Activated CD4-positive, alpha-beta T cell treated with anti-CD3 and anti-CD28 coated beads, Interleukin-2, Interleukin-4, amounts not matched to agents 100 ng/mL and 50 ng/mL, durations not matched to agents 16 hours and 8 hours (primary cell): ENCODE data around the gene SLC25A29.

ENCODE experiments used
- DNase-seq: peaks from one replicate; pipeline ENCODE4 v3.0.0-alpha.2; 2020; ENCODE audit warnings: low spot score

Gene SLC25A29

DNA sequence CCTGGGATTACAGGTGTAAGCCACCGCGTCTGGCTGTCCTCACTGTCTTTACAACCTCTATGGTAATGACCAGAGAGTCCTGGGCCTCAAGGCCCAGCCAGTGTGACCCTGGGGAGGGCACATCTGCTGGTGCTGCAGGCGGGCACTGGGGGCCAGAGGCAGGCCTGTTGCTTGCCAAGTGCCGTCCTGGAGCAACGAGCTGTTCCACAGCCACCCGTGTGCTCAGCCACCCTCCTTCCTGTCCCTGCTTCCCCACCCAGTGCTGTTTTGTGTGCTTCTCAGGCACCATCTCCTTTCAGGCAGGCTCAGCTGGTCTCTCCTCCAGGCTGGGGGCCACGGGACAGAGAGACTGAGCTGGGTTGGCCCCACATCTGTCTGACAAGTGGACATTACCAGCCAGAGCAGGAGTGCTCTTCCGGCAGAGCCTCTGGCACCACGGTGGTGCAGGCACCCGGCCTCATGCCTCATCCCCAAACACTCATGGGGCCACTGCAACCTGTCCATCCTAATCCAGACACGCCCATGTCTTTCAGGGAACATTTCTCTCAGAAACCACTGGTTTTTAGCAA, 25.9 kb upstream of the SLC25A29 start:
- no peak for DNase-seq

DNA sequence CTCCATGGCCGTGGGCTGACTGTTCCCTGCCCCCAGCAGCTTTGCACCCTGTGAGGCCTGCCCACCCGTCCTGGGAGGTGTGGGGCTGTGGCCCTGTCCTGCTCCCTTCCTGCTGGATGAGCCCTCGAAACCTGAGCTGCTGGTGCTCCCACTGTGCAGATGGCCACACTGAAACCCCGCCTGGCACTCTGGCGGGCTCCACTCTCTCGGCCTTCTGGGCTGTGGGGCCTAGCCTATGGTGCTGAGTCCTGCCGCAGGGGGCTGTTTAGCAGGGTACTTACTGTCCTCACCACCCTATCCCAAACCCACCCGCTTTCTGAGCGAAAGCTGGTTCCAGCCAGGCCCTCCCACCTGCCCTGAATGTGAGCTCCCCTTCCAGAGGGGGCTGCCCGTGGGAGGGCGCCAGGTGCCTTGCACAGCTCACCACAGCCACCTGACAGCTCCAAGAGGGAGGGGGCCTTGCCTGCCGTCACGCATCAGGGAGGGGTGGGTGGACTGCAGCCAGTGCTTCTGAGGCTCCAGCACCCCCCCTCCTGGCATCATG, 24.2 kb upstream of the SLC25A29 start:
- no peak for DNase-seq

DNA sequence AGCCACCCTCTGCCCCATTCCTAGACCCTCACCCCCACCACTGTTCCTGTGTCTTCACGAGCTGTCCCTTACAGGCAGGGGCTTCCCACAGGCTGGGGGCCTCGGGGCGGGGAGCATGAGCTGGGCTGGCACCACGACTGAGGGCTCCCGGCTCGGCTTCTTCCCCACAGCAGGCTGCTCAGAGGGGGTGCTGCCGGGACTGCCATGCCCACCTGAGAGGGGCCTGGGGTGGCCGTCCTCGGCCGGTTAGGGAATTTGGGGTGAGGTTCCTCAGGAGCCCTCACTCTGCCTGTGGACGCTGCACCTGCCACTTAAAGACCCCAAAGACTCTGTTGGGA, 23.7 kb upstream of the SLC25A29 start:
- DNase-seq = no peak

DNA sequence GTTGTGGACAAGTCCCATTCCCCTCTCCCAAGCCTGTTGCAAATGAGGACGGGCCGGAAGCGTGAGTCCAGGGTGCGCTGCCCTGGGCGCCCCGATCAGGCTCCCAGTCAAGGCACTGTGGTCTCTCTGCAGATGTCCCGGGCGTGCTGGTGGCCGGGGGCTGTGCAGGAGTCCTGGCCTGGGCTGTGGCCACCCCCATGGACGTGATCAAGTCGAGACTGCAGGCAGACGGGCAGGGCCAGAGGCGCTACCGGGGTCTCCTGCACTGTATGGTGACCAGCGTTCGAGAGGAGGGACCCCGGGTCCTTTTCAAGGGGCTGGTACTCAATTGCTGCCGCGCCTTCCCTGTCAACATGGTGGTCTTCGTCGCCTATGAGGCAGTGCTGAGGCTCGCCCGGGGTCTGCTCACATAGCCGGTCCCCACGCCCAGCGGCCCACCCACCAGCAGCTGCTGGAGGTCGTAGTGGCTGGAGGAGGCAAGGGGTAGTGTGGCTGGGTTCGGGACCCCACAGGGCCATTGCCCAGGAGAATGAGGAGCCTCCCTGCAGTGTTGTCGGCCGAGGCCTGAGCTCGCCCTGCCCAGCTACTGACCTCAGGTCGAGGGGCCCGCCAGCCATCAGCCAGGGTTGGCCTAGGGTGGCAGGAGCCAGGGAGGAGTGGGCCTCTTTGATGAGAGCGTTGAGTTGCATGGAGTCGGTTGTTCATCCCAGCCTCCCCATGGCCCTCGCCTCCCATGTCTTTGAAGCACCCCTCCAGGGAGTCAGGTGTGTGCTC, 23.2 kb upstream of the SLC25A29 start:
- no peak for DNase-seq

DNA sequence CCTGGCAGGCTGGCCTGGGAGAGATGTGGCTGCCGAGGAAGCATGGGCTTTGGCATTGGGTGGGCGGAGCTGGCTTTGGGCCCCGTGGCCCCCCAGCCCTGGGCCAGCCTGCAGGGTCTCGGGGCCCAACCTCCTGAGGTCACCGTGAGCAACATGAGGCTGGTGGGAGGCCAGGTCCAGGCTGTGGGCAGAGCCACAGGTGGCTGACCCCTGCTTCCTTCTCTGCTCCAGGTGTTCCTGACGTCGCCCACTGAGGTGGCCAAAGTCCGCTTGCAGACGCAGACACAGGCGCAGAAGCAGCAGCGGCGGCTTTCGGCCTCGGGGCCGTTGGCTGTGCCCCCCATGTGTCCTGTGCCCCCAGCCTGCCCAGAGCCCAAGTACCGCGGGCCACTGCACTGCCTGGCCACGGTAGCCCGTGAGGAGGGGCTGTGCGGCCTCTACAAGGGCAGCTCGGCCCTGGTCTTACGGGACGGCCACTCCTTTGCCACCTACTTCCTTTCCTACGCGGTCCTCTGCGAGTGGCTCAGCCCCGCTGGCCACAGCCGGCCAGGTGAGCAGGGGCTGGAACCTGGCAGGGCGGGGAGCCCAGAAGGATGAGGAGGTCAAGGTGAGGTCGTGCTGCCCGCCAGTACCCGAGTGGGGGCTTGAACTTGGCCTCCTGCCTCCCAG, 22.4 kb upstream of the SLC25A29 start:
- no peak for DNase-seq

DNA sequence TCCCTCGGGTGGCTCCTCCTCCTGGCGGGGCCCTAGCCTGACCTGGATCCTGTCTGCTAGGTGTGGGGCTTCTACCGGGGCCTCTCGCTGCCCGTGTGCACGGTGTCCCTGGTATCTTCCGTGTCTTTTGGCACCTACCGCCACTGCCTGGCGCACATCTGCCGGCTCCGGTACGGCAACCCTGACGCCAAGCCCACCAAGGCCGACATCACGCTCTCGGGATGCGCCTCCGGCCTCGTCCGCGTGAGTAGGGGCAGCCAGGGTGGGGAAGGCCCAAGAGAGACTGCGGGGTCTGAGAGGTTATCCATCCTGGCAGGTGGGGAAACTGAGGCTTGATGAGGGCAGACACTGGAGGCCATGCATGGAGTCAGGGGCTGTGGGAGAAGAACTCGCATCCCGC, 20.9 kb upstream of the SLC25A29 start:
- no peak for DNase-seq

DNA sequence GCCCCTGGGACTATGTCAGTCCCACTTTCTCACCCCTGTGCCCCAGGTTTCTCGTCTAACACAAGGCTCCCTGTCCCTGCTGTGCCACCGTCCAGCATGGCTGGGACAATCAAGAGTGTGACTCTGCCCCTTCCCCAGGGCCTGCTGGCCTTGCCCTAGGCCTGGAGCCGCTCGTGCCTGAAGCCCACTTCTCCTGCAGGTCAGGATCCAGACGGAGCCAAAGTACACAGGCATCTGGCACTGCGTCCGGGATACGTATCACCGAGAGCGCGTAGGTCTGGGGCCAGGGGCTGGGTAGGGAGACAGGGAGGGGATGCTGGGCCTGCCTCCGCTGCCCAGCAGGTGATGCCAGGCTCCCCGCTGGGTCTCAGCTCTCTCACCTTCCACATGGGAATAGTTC, 19.7 kb upstream of the SLC25A29 start:
- no peak for DNase-seq

DNA sequence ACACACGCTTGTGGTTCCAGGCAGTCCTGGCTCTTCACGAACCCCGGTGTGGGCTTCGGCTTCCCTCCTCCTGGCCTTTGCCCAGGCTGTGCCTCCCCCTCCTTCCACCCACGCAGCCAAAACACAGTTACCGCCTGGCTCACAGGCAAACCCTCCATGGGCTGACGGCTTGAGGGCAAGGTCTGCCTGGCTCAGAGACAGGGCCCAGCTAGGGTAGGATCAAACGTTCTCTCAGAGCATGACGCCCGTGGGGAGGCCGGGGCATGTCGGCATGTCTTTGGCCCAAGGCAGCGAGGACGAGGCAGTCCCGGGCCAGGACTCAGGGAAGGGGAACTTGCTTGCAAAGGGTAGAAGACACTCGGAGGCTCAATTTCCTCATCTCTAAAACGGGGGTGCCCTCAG, 19.0 kb upstream of the SLC25A29 start:
- no peak for DNase-seq

DNA sequence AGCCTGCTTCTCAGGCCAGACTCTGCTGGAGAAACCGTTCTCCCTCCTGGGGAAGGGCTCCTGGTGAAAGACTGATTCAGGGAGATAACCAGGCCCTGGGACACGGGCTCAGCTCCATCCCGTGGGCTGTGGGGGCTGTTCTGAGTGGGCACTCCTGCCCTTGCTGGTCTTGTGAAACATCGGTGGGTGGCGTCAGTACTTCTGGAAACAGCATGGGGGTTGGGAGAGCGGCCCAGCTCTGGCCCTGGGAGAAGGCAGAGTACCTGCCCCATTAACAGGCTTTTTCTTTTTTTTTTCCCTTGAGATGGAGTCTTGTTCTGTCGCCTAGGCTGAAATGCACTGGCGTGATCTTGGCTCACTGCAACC, 17.7 kb upstream of the SLC25A29 start:
- DNase-seq = no peak

DNA sequence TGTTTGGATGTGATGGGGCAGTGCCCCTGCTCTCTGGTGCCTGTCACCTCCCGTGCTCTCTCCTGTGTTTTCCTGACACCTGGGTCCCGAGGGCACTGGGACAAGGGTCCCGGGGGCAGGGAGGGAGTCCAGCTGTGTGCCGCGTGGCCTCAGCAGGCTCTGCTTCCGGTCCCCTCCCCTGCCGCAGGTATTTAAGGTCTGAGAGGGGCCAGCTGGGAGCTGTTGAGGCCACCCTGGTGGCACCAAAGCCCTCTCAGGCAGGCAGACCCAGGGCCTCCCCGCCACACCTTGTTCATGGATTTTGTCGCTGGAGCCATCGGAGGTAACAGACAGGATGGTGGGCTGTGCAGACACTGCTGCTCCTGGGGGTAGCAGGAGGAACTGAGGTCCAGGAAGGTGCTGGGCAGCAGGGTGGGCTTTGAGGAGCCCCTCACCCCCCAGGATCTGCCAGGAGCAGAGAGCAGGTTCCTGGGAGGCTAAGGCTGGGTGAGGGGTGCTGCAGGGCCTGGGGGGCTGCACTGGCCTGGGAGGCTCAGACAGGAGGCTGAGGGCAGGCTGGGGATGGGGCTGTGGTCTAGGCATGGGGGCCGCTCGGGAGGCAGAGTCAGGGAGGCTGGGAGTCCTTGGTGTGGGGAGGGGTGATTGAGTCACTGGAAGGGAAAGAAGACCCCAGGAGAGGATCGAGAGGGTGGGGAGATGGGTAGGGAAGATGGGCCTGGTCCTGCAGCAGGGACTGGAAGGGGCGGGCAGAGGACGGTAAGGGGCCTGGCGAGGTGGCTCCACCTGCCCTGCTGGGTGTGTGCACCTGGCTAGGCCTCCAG, 17.1 kb upstream of the SLC25A29 start, which contains the start of gene SLC25A47:
TSS of gene SLC25A47 (plus strand) at position 219 of the 821 bp plus-strand sequence. CDS start at position 295, 76 bp downstream.
- no peak for DNase-seq

DNA sequence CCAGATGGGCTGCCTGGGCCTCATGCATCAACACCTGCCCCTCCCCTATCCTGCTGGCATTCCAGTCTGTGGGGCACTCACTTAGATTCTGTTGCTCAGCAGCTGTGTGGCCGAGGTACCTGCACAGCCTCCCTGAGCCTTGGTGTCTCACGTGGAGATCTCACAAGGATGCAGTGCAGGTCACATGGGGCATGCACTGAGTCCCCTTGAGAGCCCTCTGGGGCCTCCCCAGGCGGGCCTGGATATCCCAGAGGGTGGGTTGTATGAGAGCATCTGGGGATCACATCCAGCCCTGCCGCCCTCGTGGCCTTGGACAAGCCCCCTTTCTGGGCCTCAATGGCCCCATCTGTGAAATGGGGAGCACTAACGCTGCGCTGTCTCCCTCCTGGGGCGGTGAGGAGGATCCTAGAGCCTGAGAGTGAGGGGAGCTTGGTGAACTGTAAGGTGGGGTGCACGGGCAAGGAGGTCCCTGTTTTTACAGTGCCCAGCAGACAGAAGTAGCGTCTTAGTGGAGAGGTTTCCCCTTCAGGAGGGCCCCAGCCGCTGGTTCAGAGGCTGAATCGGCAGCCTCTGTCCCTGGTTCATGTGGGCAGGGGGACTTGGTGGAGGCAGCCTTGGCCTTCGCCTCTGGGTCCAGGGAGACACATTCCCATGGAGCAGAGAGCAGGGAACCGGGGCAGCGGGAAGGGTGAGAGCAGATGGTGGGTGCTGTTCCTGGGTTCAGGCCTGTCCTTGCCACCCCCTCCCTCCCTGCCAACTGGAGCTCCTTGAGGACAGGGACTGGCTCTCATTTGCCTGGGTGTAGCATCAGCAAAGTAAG, 16.1 kb upstream of the SLC25A29 start:
- DNase-seq = no peak

DNA sequence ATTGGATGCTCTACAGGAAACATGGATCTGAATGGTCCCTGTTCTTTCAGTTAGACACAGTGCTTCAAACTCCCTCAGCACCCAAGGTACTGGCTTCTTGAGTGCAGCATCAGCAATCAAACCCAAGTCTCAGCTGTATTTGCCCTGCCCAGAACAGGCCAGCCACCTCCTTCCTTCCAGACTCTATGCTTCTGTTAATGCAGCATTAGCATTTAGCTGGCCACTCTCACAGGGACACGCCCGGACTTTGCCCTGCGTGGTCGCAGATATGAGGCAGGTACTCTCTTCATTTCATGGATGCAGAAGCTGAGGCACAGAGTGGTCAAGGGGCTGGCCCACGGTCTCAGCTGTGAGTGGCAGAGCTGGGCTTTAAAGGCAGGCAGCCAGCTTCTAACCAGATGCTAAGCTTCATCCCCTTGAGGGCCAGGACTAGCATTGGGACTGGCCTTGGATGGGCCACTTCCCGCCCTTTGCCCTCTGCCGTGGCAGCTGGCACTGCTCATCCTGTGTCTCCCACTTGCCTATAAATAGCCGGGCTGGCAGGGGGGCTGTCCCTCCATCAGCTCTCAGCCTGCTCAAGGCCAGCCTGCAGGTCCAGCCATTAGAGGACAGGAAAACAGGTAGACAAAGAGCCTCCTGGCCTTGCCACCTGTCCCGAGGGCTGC, 15.4 kb upstream of the SLC25A29 start:
- no peak for DNase-seq

DNA sequence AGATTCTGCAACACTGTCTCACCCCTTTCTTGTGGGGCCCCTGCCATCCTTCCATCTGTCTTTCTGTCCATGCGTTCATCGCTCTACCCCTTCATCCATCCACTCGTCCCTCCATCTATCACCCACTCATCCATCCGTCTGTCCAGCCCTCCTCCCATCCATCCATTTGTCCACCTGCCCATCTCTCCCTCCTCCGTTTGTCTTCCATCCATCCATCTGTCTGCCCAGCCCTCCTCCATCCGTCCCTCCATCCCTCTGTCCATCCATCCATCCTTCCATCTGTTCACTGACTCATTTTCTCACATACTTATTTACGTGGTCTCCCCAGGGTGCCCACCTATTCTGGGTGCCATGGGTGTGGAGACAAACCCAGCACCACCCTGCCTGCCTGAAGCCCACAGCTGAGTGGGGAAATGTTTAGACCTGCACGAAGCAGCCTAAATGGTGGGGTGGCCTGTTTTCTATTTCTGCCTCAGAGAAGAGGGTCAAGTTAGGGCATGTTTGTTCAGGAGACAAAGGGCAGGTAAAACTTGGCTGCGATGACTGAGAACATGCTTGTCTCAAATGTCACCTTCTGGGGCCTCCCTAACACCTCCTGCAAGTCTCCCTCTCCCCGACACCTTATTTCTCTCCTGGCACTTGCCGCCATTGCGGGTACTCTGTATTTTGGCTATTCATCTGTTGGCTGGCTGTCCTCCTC, 14.1 kb upstream of the SLC25A29 start:
- no peak for DNase-seq

DNA sequence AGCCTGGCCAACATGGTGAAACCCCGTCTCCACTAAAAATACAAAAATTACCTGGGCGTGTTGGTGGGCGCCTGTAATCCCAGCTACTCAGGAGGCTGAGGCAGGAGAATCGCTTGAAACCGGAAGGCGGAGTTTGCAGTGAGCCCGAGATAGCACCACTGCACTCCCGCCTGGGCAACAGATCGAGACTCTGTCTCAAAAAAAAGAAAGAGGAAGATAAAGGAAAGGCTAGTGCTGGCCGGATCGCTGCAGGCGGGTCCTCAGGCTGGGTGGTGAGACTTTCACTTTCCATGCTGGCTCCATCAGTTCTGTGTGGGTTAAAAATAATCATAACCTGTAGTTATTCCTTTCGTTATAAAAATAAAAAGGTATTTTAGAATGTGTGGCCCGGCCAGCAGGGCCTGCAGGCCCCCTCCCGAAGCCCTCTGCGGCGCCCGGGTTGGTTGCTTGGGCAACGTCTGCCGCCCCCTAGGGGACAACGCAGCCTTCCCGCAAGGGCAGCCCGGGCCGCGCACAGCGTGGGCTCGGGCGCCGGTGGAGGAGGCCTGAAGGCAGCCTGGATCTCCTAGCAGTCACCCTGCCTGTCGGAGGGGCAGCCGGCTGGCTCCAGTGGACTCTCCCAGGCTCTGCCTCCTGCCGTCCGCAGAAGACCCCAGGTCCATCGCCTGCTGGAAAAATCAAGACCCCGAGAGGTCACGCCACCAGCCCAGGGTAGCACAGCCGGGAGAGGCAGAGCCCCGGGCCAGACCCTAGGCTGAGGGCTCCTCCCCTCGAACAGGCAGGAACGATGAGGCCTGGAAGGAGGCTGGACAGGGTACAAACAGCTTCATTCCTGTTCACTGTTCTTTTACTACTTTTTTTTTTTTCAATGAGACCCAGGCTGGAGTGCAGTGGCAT, 11.9 kb upstream of the SLC25A29 start:
- DNase-seq = peak; percentile 70

DNA sequence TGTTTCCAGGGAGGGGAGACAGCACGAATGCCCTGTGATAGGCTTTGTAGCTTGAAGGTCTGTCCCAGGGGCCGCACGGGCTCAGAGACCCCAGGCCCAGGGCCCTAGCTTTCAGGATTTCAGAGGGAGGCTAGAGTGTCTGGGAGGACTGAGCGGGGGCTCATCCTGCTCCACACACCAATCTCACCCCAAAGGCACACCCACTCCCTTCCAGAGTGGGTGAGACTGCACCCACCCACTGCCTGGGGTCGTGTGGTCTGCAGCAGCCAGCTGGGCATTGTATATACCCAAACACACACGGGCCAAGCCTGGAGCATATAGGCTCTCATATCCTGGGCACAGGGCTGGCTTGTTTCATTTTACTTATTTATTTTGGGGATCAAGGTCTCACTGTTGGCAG, 11.1 kb upstream of the SLC25A29 start:
- no peak for DNase-seq

DNA sequence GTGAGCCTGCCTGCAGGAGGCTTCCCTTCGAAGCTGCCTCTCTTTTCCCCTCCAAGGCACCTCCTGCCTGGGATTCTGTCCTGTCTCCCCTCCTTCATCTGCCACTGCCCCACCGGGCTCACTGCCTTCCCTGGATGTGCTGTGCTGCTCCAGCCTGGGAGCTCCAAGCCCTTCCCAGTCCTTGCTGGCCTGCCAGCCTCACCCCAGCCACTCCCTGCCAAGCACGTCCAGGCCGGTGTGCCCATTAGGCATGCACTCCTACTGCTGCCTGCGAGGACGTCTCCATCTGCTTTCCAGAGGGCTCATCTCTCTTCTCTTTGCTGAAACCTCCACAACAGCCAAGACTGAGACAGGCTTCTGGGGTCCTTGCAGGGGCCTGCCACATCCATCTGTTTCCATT, 8.5 kb upstream of the SLC25A29 start:
- no peak for DNase-seq

DNA sequence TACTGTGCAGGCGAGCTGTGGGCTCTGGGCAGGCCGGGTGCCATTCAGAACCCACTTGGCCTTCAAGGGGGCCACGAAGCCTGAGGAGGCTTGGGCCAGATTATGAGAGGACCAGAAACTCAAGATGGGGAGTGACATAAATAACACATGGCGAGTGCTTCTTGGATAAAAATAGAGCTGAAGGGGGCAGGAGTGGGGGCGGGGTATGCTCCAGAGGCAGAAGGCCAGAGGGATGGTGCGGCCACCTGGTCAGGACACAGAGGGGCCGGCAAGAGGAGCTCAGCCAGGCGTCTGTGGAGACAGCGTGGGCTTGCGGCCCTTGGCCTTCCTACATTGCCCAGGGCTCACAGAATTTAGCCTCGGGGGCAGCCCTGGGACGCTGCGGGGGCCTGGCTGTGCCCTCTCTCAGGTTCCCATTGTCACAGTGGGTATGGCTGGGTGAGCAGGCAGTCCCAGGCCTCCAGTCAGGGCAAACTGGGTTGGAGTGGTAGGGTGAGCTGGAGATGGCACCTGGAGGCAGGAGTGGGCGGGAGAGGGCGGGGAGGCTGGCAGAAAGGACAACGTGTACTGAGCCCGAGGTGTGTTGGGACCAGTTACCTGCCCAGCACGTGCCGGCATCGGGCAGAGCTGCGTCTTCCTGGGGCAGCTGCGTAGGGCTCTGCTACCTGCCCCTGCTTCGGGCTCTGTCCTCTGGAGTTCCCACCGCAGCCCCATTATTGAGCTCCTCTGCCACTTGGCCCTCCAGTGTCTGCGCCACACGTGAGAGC, 7.4 kb upstream of the SLC25A29 start:
- DNase-seq = no peak

DNA sequence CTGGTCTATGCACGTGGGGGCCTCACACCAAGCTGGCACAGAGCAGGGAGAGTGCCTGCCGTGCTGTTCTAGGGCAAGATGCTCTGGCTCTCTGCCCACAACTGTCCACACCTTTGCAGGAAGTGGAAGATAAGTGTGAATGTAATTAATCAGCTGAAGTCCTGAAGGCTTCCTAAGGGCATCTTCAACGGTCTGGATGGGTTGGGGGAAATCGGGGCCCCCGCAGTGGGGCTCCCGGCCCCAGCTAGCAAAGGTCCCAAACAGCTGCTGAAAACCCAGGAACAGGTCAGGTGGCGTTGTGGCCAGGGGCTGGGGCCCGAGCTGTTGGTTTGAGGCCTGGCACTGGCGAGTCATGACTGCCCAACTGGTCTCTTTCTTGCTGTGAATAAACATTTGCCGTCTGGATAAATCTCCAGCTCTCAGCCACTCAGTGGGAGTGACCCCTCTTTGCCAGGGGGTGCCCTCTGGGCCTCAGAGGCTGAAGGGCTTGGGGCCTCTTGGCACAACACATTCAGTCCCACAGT, 6.7 kb upstream of the SLC25A29 start:
- no peak for DNase-seq
